Vagina (tissue), 2 donors: ENCODE results near the gene ST6GALNAC4. TPM values are rescaled to one million over a fixed set of nuclear protein-coding genes. Genes with fewer than 3 reads are reported as not detected.

Experiments
- DNase-seq, 2 donors: peaks; one replicate each; pipeline ENCODE4 v3.0.0-alpha.2; 2017; ENCODE audit errors: extremely low spot score in 2 of 2
- H3K27ac ChIP-seq: fragments of 200-600 bp; sonication (generic); one replicate; pipeline ENCODE4 v1.5.1; 2019
- H3K27me3 ChIP-seq: fragments of 200-600 bp; sonication (generic); one replicate; pipeline ENCODE4 v1.5.1; 2019
- H3K36me3 ChIP-seq, 2 donors: fragments of 200-600 bp; sonication (generic); one replicate each; pipeline ENCODE4 v1.5.1; 2017 to 2019
- H3K4me1 ChIP-seq: fragments of 200-600 bp; sonication (generic); one replicate; pipeline ENCODE4 v1.5.1; 2019
- H3K4me3 ChIP-seq, 2 donors: fragments of 200-600 bp; sonication (generic); 1 replicate in 1 of 2; 2 replicates in 1 of 2; pipeline ENCODE4 v1.5.1; 2016 to 2019
- H3K9me3 ChIP-seq: fragments of 200-600 bp; sonication (generic); one replicate; pipeline ENCODE4 v1.5.1; 2019
- POLR2A ChIP-seq, 2 donors: fragments of 450-650 bp; IDR thresholded peaks; one replicate each; pipeline ENCODE4 v1.6.1; 2017; ENCODE audit warnings: antibody characterized with exemption in 2 of 2, mild to moderate bottlenecking in 2 of 2, moderate library complexity in 2 of 2
- POLR2AphosphoS5 ChIP-seq, 2 donors: sonication (generic); formaldehyde crosslinking; IDR thresholded peaks; one replicate each; pipeline ENCODE4 v1.9.0; 2017; ENCODE audit warnings: antibody characterized with exemption in 2 of 2, mild to moderate bottlenecking in 2 of 2, low read depth in 1 of 2; ENCODE audit not compliant: insufficient read depth in 1 of 2
- intact Hi-C: fragments of 100-400 bp; cut with DNase I; formaldehyde crosslinking; loops from one replicate; pipeline ENCODE4 v1.15.1; 2023
- total RNA-seq: library from RNA; depleted of rRNA; stranded (reverse); fragments of >200 nt; gene quantifications from one replicate; pipeline ENCODE4 v1.2.3, GENCODE V29; 2016
- TF ChIP-seq, protein P1 (sequence below), 3 experiments: fragments of 450-650 bp in 2 of 3; fragments of 200-600 bp in 1 of 3; sonication (generic) in 1 of 3; IDR thresholded peaks; one replicate each; pipeline ENCODE4 v1.5.1; 2017 to 2019; ENCODE audit warnings: antibody characterized with exemption in 3 of 3, mild to moderate bottlenecking in 2 of 3, moderate library complexity in 2 of 3

Gene ST6GALNAC4
- total RNA-seq, 1 donor from 2014 or later, result 33.1 TPM

- no peak for DNase-seq
- peak overlapping the region; percentile 36 to 41 for H3K4me3 ChIP-seq
- H3K9me3 ChIP-seq, result no peaks in the 10 kb centered on the region
- H3K27ac ChIP-seq, result no peak overlapping the region
- intact Hi-C loops, result loop anchor here (10.0 kb wide), 1 partner anchor 423 kb away; no protein-coding TSS in a partner anchor
- H3K36me3 ChIP-seq, result no peaks in the 10 kb centered on the region
- TF ChIP-seq POLR2AphosphoS5 (IDR thresholded peaks at IDR 0.05; ENCODE audit: insufficient read depth in 1 of 2, low read depth in 1 of 2), result peak in 1 of 2 donors; percentile 26
- TF ChIP-seq POLR2A (IDR thresholded peaks at IDR 0.05), result no peak
- H3K27me3 ChIP-seq, result no peaks in the 10 kb centered on the region
- H3K4me1 ChIP-seq, result peaks cover 41% of the 10 kb centered on the region
These were observed 10.6 kb upstream of the ST6GALNAC4 start for GRCh38 chr9:127927201-127927987.

- no peak for DNase-seq
- peak overlapping the region; percentile 36 to 41 for H3K4me3 ChIP-seq
- intact Hi-C loops, result loop anchor here (10.0 kb wide), 1 partner anchor 422 kb away; no protein-coding TSS in a partner anchor
- H3K27me3 ChIP-seq, result no peaks in the 10 kb centered on the region
- no peaks in the 10 kb centered on the region for H3K9me3 ChIP-seq
- no peaks in the 10 kb centered on the region for H3K36me3 ChIP-seq
- no peak for TF ChIP-seq POLR2A (IDR thresholded peaks at IDR 0.05)
- TF ChIP-seq, protein P1, sequence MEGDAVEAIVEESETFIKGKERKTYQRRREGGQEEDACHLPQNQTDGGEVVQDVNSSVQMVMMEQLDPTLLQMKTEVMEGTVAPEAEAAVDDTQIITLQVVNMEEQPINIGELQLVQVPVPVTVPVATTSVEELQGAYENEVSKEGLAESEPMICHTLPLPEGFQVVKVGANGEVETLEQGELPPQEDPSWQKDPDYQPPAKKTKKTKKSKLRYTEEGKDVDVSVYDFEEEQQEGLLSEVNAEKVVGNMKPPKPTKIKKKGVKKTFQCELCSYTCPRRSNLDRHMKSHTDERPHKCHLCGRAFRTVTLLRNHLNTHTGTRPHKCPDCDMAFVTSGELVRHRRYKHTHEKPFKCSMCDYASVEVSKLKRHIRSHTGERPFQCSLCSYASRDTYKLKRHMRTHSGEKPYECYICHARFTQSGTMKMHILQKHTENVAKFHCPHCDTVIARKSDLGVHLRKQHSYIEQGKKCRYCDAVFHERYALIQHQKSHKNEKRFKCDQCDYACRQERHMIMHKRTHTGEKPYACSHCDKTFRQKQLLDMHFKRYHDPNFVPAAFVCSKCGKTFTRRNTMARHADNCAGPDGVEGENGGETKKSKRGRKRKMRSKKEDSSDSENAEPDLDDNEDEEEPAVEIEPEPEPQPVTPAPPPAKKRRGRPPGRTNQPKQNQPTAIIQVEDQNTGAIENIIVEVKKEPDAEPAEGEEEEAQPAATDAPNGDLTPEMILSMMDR (IDR thresholded peaks at IDR 0.05), result no peak
- peaks cover 44% of the 10 kb centered on the region for H3K4me1 ChIP-seq
- H3K27ac ChIP-seq, result no peak overlapping the region
These were observed 10.0 kb upstream of the ST6GALNAC4 start for GRCh38 chr9:127926906-127927200.

DNA sequence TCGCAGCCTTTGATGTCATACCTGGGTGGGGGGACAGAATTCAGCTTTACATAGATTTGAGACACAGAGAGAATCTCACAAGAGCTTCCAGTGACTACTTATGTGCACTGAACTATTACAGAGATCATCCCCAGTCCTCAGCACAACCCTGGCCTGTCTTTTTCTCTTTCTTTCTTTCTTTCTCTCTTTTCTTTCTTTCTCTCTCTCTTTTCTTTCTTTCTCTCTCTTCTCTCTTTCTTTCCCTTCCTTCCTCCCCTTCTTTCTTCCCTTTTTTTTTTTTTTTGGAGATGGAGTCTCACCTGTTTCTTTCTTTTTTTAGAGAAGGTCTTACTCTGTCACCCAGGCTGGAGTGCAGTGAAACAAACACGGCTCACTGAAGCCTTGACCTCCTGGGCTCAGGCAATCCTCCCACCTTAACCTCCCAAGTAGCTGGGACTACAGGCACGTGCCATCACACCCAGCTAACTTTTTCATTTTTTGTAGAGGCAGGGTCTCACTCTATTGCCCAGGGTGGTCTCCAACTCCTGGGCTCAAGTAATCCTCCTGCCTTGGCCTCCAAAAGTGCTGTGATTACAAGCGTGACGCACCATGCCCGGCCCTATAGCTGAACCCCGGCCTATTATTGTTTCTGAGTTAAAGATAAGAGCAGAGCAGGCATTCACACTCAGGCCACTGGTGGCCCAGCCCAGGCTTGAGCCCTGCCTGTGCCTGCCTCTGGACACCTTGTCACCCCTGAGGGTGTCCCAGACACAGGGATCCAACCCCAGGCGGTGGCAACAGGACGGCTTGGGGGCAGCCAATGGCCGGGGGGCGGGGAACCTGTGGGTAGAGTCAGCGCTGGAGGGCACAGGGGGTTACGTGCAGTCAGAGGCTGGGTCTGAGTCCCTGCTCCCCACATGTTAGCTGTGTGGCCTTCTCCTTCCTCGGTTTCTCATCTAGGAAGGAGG, 9.4 kb upstream of the ST6GALNAC4 start:
- Histone ChIP-seq H3K36me3 (no peaks in the 10 kb centered on the region), H3K4me3 (peak overlapping the region in 1 of 2 donors; percentile 41), H3K9me3 (no peaks in the 10 kb centered on the region), H3K27me3 (no peaks in the 10 kb centered on the region), H3K4me1 (peaks cover 46% of the 10 kb centered on the region), H3K27ac (no peak overlapping the region)
- intact Hi-C loops, result loop anchor here (10.0 kb wide), 1 partner anchor 421 kb away; no protein-coding TSS in a partner anchor
- TF ChIP-seq, protein P1 (IDR thresholded peaks at IDR 0.05), result no peak
- TF ChIP-seq POLR2AphosphoS5 (IDR thresholded peaks at IDR 0.05; ENCODE audit: insufficient read depth in 1 of 2, low read depth in 1 of 2) (no peak), POLR2A (IDR thresholded peaks at IDR 0.05) (no peak)
- DNase-seq, result no peak

GRCh38 chr9:127924736-127925444, 8.0 kb upstream of the ST6GALNAC4 start:
- Histone ChIP-seq H3K36me3 (no peaks in the 10 kb centered on the region), H3K4me1 (peaks cover 42% of the 10 kb centered on the region), H3K27ac (no peak overlapping the region), H3K27me3 (no peaks in the 10 kb centered on the region), H3K9me3 (no peaks in the 10 kb centered on the region), H3K4me3 (no peak overlapping the region)
- TF ChIP-seq POLR2A (IDR thresholded peaks at IDR 0.05) (no peak), POLR2AphosphoS5 (IDR thresholded peaks at IDR 0.05; ENCODE audit: insufficient read depth in 1 of 2, low read depth in 1 of 2) (no peak)
- TF ChIP-seq, protein P1 (IDR thresholded peaks at IDR 0.05), result no peak
- DNase-seq, result no peak
- intact Hi-C loops, result loop anchor here (5.0 to 10.0 kb wide), 2 partner anchors 338 to 420 kb away; no protein-coding TSS in a partner anchor

DNA sequence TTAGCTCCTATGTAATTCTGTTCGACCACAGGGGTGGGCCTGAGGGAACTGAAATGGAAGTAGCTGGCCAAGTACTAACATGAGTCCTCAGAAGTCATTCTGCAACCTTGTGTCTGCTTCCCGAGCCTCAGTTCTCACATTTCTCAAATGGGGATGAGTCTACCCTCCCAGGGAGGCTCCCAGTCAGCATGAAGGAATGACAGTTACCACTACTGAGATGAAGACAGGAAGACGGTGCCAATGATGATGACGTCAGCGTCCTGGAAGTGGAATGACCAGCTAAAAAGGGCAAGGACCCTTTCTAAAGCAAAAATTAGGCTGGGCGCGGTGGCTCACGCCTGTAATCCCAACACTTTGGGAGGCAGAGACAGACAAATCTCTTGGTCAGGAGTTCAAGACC, 6.9 kb upstream of the ST6GALNAC4 start:
- Histone ChIP-seq H3K27ac (no peak overlapping the region), H3K4me3 (no peak overlapping the region), H3K9me3 (no peaks in the 10 kb centered on the region), H3K27me3 (no peaks in the 10 kb centered on the region), H3K36me3 (no peaks in the 10 kb centered on the region), H3K4me1 (peaks cover 49% of the 10 kb centered on the region)
- TF ChIP-seq, protein P1 (IDR thresholded peaks at IDR 0.05), result no peak
- TF ChIP-seq POLR2AphosphoS5 (IDR thresholded peaks at IDR 0.05; ENCODE audit: insufficient read depth in 1 of 2, low read depth in 1 of 2) (no peak), POLR2A (IDR thresholded peaks at IDR 0.05) (no peak)
- intact Hi-C loops, result loop anchor here (5.0 to 10.0 kb wide), 2 partner anchors 336 to 419 kb away; no protein-coding TSS in a partner anchor
- DNase-seq, result no peak
